NCI-H146 treated with DMSO at 0.1 percent for 48 hours (cell line): ENCODE data around the gene IRF2.

Source experiments
- DNase-seq: peaks from one replicate; lab custom pipeline; 2025; ENCODE audit not compliant: unreplicated experiment; lab: John Stamatoyannopoulos, UW

The IRF2 gene

DNA sequence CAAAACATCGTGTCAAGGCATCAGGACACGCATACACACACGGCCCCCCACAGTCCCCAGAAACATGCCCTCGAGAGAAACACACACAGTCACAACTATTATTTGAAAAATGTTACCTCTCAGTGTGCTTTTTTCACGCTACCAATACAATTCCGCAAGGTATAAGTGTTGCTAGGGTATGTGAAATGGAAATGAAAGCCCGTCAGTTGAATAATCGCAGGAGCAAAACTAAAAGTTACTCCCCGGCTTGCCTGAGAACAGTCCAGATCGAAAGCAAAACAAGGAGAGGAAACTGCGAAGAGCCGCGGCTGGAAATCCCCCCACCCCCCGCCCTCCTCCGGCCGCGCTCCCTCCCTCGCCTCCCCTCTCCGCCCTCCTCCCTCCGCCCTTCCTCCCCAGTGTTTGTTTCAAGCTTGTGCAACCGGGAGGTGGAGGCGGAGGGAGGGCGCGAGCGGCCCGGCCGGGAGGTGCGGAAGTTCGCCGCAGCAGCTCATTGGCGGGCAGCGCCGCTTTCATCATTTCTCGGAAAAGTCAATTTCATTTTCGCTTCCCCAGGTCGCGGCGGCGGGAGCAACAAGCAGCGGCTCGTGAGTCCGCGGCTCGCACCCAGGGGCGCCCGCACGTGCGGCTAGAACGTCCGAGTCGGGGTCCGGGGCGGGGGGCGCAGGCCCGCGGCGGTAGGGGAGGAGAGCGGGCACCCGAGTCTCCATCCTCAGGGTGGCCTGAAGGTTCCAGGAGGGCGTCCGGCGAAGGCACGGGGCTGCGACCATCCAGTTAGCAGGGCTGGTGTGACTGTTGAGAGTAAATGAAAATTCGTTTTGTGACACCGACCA lies at the start of gene IRF2:
Gene IRF2 (minus strand): TSS at position 288 of the 833 bp plus-strand sequence. CDS start 45,486 bp downstream, outside the sequence.
- DNase-seq, result peak; percentile 66

DNA sequence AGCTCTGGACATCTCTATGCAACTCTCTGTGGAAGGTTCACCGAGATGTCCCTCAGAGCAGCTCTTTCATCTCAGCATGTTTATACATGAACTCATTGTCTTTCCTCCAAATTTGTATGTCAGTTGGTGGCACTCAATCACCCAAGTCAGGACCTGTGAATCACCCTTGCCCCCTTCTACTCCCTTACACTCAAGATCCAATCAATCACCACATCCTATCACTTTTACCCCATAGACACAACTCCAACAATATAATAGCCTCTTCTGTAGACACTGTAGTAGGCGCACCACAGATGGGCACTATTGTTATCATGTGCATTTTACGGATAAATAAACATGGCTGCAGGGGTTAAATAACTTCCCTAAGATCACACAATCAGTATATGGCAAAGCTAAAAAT lies 41.3 kb upstream of the IRF2 start:
- DNase-seq, result no peak

DNA sequence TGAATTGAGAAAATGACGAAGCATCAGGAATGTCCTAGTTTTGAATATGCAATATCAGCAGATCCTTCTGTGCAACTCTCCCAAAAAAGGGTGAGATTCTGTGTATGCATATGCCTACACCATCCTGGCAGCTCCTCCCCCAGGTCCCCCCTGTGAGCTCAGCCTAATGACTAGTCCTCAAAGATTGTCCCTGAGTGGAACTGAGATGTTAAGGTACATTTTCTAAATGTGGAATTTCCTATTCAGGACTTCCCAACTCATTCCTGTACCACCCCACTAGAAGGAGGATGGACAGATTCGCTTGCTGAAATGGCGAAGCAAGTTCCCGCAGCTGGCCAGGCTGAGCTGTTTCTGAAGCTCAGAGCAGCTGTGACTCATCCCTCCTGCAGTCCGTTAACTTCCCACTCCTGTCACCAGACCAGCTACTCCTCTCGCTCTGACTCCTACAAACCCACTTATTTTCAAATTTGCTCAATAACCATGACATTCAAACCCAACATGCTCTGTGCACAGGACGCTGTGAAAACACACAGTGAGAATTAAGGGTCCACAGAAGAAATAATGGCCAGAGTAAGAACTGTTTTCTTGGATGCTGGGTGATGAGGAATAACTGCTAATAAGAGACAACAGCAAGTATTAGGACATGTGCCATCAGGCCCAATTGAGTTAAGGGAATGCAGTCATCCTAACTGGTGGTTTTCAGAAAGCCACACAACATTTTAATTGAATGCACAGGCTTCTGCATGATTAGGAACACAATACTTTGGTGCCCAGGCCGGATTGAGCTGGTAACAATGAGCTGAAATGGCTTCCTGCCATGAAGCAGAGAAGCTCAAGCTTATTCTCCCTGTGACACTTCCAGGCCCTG lies 40.0 kb upstream of the IRF2 start:
- DNase-seq, result no peak

DNA sequence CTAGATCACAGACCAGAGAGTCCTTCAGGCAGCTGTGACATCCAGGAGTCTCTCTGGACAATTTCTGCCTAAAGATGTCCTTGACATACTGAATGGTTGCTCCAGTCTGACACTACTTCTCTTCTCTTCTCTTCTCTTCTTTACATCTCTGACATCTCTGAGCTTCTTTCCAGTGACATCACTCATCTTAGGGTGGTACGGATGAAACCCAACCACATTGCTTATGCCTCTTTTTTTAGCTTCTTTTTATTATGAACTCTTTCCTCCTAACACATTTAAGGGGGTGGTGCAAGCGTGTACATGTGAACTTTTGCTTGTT lies 39.4 kb upstream of the IRF2 start:
- DNase-seq, result no peak

DNA sequence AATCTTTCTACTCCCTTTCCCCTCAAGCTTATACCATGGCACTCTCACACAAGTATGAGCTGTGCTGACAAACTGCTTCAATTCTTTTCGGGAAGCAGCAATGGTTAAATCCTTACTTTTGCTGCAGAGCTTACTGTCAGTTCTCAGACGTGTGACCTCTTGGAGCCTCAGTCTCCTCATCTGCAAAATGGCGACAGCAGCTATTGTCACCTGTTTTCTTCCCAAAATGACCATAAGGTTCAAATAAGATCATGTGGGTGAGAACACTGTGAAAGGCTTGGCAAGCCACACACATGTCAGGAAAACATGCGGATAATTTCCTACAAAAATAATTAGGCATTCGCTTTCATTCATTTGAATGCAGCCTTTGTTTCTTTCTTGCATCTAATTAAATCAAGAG lies 36.8 kb upstream of the IRF2 start:
- no peak for DNase-seq

DNA sequence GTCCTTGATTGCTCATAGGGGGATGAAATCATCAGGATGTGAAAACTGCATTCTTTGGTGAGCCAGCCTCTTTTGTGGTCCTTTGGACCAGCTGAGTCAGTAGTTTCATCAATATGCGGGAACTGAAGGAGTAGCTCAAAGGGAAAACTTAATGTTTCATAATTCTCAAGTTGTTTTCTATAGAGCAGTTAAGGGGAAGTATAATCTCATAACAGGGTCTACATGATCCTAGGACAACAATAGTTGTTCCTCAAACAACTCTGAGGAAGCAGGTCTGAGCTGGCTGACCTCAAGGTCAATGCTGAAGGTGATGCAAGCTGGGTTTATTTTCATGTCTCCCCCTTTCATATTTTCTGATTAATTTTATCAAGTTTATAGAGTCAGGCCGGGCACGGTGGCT lies 36.1 kb upstream of the IRF2 start:
- no peak for DNase-seq

DNA sequence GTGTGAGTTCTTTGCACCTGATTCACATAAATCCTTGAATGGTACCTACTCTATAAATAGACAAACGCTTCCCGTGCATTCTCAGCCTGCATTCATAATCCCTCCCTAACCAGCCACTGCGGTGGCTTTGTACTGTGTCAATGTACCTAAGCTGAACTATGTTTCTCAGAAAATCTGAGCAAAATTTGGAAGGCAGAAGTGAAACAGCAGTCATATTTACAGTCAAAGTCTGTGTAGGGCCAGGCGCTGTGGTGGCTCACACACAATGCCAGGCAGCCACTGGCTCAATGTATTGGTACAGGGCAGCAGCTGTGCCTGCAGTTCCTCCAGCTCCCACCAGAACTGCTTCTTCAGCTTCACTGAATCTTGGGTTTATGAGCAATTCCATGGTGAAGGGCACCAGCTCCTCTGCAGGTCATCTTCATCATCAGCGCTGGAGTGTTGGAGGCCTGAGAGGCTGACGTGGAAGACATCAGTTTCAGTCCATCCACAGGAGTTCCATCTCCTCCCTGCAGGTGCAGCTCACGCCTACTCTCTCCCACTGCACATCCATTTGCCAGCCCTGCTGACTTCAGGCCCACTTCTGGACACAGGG lies 32.3 kb upstream of the IRF2 start:
- DNase-seq, result no peak

DNA sequence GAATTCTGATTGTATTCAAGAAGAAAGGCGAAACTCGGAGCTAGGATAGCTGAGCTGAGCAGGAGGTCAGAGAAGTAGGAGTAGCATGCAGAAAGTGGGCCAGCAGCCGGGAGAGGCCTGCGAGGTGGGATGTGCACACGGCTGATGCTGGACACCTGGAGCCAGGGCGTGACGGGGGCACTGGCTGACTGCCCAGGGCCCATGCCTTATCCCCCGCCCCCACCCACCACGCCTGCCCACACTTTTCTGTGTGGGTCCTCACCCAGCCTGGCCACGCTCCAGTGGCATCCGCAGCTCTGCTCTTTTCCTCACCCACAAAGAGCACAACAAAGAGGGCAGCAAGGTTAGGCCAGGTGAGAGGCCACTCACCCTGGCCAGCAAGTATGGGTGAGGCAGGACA lies 30.0 kb upstream of the IRF2 start:
- DNase-seq, result no peak

DNA sequence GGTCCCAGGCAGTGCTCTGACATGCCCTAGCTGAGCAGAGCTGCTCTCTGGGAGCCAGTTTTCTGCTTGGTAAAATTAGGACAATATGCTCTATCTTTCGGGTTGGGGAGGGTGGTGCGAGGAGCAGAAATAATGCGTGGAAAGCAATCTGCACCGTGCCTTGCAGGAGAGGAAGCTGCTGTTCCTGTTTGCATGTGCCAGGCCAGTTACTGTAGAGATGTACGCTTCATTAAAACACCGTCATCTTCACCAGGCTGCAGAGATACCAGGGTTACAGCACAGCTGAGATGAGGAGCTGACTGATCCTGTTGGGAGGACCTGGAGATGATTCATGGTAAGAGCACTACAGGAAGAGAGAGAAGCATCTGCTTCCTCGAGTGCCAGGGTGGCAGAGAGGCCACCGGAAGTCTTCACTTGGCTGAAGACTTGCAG lies 29.5 kb upstream of the IRF2 start:
- DNase-seq, result no peak

DNA sequence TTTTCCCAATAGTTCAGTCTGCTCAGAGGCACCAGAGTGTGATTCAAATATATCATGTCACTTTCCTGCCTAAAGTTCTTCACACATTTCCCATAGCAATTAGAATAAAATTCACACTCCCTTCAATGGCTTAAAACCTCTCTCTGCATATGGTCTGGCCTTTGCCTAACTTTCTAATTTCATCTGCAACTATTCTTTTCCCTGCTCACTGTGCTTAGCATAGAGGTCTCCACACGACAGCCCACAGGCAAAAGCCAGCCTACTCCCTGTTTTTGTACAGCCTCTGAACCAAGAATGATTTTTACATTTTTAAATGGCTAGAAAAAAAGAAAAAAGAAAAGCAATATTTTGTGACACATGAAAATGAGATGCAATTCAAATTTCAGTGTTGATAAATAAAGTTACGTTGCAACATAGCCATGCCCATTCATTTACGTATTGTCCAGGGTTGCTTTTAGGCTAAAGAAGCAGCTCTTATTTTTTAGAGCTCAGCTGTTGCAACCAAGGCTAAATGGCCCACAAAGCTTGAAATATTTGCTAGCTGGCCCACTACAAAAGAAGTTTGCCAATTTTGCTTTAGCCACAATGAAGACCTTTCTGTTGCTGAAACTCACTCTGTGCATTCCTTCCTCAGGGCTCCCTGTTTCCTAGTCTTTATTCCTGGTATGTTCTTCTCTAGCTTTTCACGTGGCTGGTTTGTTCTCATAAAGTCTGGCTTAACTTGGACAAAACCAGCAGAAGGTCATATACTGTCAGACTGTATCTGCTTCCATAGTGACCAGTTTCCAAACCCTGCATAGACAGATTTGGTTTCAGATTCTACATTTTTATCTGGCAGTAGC lies 26.6 kb upstream of the IRF2 start:
- DNase-seq, result no peak

DNA sequence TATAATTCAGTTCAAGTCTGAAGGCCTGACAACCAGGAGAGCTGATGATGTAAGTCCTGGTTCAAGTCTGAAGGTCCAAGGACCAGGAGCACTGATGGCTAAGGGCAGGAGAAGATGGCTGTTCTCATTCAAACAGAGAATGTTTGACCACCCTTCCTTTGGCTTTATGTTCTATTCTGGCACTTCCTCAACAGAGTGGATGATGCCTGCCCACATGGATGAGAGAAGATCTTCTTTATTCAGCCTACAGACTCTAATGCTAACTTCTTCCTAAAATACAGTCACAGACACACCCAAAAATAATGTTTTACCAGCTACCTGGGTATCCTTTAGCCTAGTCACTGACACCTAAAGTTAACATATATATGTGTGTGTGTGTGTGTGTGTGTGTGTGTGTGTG lies 25.6 kb upstream of the IRF2 start:
- no peak for DNase-seq

DNA sequence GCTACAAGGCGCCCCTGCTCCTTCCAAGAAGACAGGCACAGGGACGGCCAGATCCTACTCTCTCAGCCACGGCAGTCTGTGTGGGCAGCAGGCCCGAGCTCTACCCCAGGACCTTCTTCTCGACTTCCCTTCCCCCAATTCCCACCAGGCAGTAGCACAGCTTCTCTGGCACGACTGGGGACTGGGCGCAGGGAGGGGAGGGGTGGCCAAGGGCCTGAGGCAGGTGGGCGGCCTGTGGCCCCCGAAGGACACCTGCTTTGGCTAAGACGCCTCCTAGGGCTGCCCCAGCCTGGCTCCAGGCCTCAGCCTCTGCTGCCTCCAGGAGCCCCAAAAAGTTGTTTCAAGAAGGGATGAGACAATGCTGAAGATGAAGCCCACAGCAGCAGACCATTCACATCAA lies 24.2 kb upstream of the IRF2 start:
- no peak for DNase-seq

DNA sequence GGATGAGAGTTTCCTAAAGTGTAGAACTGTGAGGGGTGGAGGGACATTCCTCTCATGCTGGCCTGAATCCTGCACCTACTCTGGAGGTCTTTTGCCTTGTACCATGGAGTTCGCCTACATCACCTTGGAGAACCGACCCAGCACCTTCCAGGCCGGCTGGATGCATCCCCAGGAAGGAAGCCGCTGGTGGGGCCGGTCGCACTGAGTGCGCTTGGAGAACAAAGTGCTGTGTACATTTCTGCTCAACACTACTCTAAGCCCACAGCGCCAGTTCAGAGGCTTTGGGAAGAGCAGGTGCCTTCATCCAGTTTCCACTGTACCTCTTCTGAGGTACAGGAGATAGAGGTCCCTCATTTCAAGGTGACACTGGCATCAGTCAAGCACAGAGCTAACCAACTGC lies 15.4 kb upstream of the IRF2 start:
- DNase-seq, result no peak

DNA sequence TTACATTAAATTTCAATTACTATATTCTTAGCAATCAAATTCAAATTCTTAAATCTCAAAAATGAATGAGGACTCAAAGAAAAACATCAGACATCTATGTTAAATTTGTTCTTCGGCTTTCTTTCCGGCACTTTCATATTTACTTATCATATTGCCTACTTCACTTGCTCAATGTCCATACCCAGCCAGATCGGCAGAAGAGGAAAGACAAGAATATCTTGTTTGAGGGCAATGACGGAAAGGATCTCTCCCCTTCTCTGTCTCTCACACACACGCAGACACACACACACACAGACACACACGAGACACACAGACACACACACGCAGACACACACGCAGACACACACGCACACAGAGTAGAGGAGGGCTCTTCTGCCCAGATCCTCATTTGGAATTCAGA lies 13.2 kb upstream of the IRF2 start:
- no peak for DNase-seq

DNA sequence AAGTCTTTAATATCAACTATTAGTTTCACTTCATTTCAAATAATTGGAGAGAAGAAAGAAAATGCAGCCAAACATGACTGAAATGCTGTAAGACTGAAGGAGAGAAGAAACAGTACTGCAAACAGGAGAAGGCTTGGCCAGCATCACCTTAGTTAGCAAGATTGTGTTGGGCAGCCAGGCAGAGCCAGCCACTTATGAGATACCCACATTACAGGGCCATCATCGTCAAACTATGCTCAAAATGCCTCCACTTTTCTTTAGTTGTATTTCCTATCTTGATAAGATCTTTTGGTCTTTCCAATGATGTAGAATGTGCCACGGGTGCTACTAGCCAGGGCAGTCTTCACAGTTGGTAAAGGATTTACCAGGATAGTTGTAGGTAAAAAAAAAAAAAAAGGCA lies 10.9 kb upstream of the IRF2 start:
- no peak for DNase-seq

DNA sequence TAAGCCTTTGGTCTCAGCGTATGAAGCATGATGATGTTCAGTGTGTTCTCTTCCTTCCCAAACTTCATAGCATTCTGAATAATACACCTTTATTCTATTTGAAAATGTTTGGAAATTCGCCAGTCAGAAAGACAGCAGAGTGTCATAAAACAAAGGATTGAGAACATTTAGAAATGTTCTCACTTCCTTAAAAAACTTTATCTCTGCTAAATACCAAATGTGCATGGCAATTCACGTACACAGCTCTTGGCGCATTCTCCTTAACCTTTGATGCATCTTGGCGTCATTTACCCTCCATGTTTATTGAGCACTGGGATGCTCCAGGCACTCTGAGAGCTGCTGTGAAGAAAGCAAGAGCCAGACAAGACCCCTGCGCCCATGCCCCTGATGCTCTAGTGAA lies 7.2 kb upstream of the IRF2 start:
- no peak for DNase-seq

DNA sequence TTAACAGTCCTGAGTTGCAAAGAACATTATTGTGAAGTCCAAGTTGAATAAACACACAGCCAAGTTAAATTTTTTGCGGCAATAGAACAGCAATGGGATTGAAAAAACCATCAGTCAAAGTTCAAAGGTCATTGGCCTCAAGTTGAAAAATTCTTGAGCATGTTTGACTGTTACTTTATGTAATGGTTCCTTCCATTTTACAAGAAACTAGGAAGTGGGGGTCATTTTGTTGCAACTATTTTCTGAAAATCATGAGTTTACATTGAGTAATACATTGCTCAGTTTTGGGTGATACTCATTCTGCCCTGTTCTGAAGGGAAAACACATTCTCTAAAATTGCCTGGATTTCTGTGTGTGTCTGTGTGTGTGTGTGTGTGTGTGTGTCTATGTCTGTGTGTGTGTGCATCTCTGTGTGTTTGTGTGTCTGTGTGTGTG lies 5.2 kb upstream of the IRF2 start:
- DNase-seq, result no peak

DNA sequence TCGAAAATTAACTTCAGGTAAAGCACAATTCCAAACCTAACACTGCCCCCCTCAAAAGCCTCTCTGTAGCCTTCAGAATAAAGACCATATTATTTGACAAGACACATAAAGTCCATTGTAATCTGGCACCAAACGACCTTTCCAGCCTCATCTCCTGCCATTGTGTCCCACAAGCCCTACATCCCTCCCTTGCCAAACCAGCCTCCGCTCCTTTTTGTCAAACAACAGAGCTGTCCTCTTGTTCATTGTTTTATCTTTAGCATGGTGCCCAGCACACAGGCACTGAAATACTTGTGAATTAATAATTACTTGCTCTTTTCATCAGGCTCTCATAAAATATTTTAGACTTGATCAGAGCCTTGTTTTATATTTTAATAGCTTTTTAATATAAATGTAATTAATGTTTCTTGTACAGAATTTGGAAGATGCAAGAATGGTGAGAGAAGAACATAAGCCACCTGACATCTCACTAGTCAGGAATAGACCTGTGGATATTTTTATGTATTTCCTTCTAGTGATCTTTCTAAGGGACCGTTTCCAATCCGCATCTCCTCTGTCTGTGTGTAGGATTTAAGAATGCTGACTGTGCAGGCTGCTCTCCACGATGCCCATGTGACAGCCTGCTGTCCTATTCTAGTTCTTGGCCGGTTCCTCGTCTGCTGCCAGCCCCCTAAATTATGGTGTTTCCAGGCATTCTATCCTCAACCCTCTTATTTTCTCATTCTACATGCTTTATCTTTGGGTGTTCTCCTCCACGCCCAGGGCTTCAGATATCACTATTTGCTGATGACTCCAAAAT lies 3.0 kb upstream of the IRF2 start:
- DNase-seq, result no peak

DNA sequence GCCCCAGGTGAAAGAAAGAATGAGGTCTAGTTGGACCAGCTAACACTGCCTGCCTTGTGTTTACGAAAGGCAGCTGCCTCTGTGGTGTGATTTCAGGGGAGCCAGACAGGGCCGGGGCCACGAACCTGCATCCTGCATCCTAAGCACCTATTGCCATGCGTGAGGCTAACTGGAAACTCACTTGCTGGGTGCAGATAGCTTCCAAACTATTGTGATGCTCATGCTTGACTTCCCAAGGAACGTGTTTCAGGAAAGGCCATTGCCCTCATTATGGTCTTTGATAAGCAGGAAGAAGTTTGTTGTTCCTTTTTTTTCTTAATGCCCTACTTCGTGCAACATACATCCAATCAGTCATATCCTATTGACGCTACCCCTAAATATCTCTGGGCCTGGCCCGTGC lies 2.3 kb upstream of the IRF2 start:
- no peak for DNase-seq

DNA sequence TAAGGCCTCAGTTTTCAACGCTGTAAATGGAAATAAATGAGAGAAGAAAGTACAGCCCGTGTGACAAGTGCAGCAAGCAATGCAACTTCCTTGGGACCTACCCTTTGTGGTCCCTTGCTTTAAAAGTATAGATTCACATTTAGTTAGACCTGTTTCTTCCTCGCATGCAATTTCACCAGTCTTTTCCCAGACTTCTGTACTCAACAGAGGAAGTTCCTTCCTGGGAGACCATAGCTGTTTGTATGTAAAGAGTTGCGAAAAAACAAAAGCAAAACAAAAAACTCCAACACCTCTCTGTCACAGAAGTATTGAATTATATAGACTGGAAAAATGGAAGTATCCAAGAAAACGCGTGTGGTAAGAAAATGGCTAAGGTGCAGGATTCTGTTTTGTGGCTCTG lies 1.1 kb upstream of the IRF2 start:
- DNase-seq, result no peak
